ENCODE results near the gene CACNA1C. TPM values are rescaled to one million over a fixed set of nuclear protein-coding genes. Genes with fewer than 3 reads are reported as not detected.

CACNA1C gene
- total RNA-seq, 5 donors from 2014 or later (not counting 1 experiment from before 2014, with no cell fraction given), result 0.10 to 0.26 (median 0.16) TPM

DNA sequence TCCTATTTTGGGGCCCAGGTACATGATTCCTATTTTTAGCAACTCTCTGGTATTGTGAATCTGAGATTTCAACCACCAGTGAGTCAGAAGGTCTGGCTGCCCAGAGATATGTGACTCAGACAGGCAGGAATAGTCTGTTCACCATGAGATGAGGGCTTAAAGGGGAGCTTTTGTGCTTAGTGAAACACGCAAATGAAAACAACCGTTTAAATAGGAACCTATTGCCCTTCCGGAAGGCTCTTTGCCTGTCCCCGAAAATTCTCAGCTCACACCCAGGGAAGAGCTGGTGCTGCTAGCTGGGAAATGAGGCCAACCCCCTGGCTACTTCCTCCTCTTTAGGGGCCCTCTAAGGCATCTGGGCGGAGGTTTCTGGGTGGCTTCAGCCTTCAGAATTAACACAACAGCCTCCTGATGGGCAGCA lies 283.6 kb downstream of the CACNA1C start:
- Histone ChIP-seq H3K27ac (ENCODE audit: low read length) (no peak overlapping the region), H3K36me3 (ENCODE audit: control insufficient read depth in 2 of 2, extremely low read depth in 1 of 2, insufficient read depth in 1 of 2, low read length in 1 of 2) (no peaks in the 10 kb centered on the region), H3K4me1 (ENCODE audit: control insufficient read depth in 1 of 2, extremely low read depth in 1 of 2, insufficient read depth in 2 of 2, low read length in 2 of 2) (no peaks in the 10 kb centered on the region), H3K9me3 (no peaks in the 10 kb centered on the region), H3K27me3 (replicated peaks in 1 of 2; ENCODE audit: control insufficient read depth in 2 of 2, extremely low read depth in 1 of 2, insufficient read depth in 2 of 2, low read length in 1 of 2) (peaks cover 0 to 11% of the 10 kb centered on the region in 2 experiments), H3K4me3 (ENCODE audit: control insufficient read depth in 1 of 2, extremely low read depth in 1 of 2, low read length in 1 of 2) (no peak overlapping the region)
- ChIA-PET POLR2A (no interaction called here), CTCF (no interaction called here)
- no peak overlapping the region for H3K27ac Mint-ChIP-seq
- no peaks in the 10 kb centered on the region for H3K9me3 Mint-ChIP-seq
- peaks cover 0 to 11% of the 10 kb centered on the region in 2 donors for H3K27me3 Mint-ChIP-seq
- no peaks in the 10 kb centered on the region for H3K4me1 Mint-ChIP-seq
- DNase-seq (no peak), ATAC-seq (replicated peaks in 1 of 4) (no peak)
- WGBS (ENCODE audit: insufficient coverage), result no CpG with 5 or more reads among the region's 5 CpGs
- H3K4me3 Mint-ChIP-seq, result no peak overlapping the region
- no peaks in the 10 kb centered on the region for H3K36me3 Mint-ChIP-seq

DNA sequence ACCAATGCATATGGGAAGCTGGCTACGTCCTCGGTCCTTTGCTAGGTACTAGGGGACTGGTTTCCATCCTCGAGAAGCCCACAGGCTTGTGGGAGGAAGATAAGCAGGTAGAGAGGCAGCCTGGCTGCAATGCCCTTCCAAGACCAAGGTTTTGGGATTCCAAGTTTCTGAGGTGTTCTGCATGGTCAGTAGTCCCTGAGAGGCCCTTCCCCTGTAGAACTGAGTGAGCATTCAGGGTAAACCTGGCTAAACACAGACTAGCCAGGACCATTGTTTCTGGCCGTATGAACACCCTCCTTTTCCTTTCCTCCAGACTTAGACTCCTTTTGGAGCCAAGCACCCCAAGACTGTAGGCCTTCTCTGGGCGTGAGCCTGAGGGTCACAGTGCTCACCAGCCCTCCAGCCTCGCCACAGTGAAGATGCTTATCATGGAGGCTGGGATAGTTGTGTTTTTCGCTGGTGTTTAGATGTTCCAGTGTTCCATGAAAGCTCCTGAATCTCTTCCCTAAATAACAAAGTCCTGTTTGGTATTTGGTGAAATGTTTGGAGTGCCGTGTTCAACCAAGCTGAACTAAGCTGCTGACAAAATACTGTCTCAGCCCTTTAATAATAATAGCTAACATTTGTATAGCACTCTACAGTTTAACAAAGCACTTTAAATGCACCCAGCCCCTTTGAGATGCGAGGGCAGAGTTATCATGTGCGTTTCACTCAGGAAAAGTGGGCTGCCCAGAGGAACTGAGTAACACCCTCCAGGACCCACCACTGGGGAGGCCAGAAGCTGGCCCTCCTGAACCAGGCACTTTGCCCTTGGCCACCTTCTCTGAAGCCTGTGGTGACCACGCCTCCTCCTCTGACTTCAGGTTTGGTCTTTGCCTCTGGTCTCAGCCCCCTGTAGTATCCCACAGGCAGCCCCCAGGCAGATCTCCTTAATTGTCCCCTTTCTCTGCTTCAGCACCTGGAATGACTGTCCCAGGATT lies 284.5 kb downstream of the CACNA1C start:
- Histone ChIP-seq H3K4me3 (ENCODE audit: control insufficient read depth in 1 of 2, extremely low read depth in 1 of 2, low read length in 1 of 2) (no peak overlapping the region), H3K9me3 (no peaks in the 10 kb centered on the region), H3K36me3 (ENCODE audit: control insufficient read depth in 2 of 2, extremely low read depth in 1 of 2, insufficient read depth in 1 of 2, low read length in 1 of 2) (no peaks in the 10 kb centered on the region), H3K4me1 (ENCODE audit: control insufficient read depth in 1 of 2, extremely low read depth in 1 of 2, insufficient read depth in 2 of 2, low read length in 2 of 2) (no peaks in the 10 kb centered on the region), H3K27me3 (replicated peaks in 1 of 2; ENCODE audit: control insufficient read depth in 2 of 2, extremely low read depth in 1 of 2, insufficient read depth in 2 of 2, low read length in 1 of 2) (peaks cover 0 to 11% of the 10 kb centered on the region in 2 experiments), H3K27ac (ENCODE audit: low read length) (no peak overlapping the region)
- POLR2A ChIA-PET, result no interaction called here
- H3K9me3 Mint-ChIP-seq, result no peaks in the 10 kb centered on the region
- CTCF ChIA-PET, result no interaction called here
- no peak overlapping the region for H3K4me3 Mint-ChIP-seq
- H3K27me3 Mint-ChIP-seq, result peaks cover 0 to 12% of the 10 kb centered on the region in 2 donors
- no peaks in the 10 kb centered on the region for H3K36me3 Mint-ChIP-seq
- no peak for ATAC-seq (replicated peaks in 1 of 4)
- H3K4me1 Mint-ChIP-seq, result no peaks in the 10 kb centered on the region
- WGBS (ENCODE audit: insufficient coverage), result 80% methylated on average over 4 of the region's 11 CpGs
- H3K27ac Mint-ChIP-seq, result no peak overlapping the region
- no peak for DNase-seq

DNA sequence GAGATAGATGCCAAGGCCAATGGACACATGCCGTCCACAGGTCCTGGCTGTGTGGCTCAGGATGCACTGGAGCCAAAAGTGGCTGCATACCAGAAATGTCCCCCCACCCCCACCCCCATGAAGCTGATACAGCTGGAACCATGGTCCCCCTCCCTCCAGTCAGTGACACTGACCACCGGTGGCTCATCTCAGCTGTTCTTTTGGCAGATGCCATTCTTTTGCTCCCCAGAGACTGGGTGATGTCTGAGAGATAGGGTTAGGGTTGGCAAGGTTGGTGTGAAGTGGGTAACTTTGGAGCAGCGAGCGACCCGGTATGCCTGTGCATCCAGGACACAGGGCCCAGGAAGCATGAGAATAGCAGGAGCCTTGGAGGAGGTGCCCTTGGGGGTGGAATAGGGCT lies 285.6 kb downstream of the CACNA1C start:
- no peaks in the 10 kb centered on the region for H3K4me1 ChIP-seq (ENCODE audit: control insufficient read depth in 1 of 2, extremely low read depth in 1 of 2, insufficient read depth in 2 of 2, low read length in 2 of 2)

DNA sequence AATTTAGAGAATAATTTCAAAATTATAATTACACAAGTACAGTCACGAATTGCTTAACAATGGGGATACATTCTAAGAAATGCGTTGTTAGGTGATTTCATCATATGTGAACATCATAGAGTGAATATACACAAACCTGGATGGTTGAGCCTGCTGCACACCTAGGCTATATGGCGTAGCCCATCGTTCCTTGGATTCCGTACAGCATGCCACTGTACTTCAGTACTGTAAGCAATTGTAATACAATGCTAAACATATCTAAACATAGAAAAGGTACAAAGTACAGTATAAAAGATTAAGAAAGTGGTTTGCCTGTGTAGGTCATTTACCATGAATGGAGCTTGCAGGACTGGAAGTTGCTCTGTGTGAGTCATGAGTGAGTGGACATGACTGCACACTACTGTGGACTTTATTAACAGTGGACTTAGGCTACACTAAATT lies 286.2 kb downstream of the CACNA1C start:
- Histone ChIP-seq H3K9me3 (no peaks in the 10 kb centered on the region), H3K4me1 (ENCODE audit: control insufficient read depth in 1 of 2, extremely low read depth in 1 of 2, insufficient read depth in 2 of 2, low read length in 2 of 2) (no peaks in the 10 kb centered on the region), H3K4me3 (ENCODE audit: control insufficient read depth in 1 of 2, extremely low read depth in 1 of 2, low read length in 1 of 2) (no peak overlapping the region), H3K27me3 (replicated peaks in 1 of 2; ENCODE audit: control insufficient read depth in 2 of 2, extremely low read depth in 1 of 2, insufficient read depth in 2 of 2, low read length in 1 of 2) (peaks cover 0 to 11% of the 10 kb centered on the region in 2 experiments), H3K36me3 (ENCODE audit: control insufficient read depth in 2 of 2, extremely low read depth in 1 of 2, insufficient read depth in 1 of 2, low read length in 1 of 2) (no peaks in the 10 kb centered on the region), H3K27ac (ENCODE audit: low read length) (no peak overlapping the region)
- POLR2A ChIA-PET, result no interaction called here
- no CpG with 5 or more reads among the region's 5 CpGs for WGBS (ENCODE audit: insufficient coverage)
- Mint-ChIP-seq H3K9me3 (no peaks in the 10 kb centered on the region), H3K27me3 (peaks cover 0 to 12% of the 10 kb centered on the region in 2 donors), H3K27ac (no peak overlapping the region), H3K4me3 (no peak overlapping the region), H3K36me3 (no peaks in the 10 kb centered on the region), H3K4me1 (no peaks in the 10 kb centered on the region)
- CTCF ChIA-PET, result no interaction called here
- ATAC-seq (replicated peaks in 1 of 4) (no peak), DNase-seq (no peak)

More for the DNA sequence above, 285.6 kb downstream of the CACNA1C start:
- Mint-ChIP-seq H3K9me3 (no peaks in the 10 kb centered on the region), H3K4me3 (no peak overlapping the region), H3K36me3 (no peaks in the 10 kb centered on the region), H3K27me3 (peaks cover 0 to 12% of the 10 kb centered on the region in 2 donors), H3K27ac (no peak overlapping the region), H3K4me1 (no peaks in the 10 kb centered on the region)
- 83% methylated on average over 1 of the region's 5 CpGs for WGBS (ENCODE audit: insufficient coverage)
- H3K27ac ChIP-seq (ENCODE audit: low read length), result no peak overlapping the region
- no peak overlapping the region for H3K4me3 ChIP-seq (ENCODE audit: control insufficient read depth in 1 of 2, extremely low read depth in 1 of 2, low read length in 1 of 2)
- no peaks in the 10 kb centered on the region for H3K36me3 ChIP-seq (ENCODE audit: control insufficient read depth in 2 of 2, extremely low read depth in 1 of 2, insufficient read depth in 1 of 2, low read length in 1 of 2)
- ChIA-PET POLR2A (no interaction called here), CTCF (no interaction called here)
- H3K27me3 ChIP-seq (replicated peaks in 1 of 2; ENCODE audit: control insufficient read depth in 2 of 2, extremely low read depth in 1 of 2, insufficient read depth in 2 of 2, low read length in 1 of 2), result peaks cover 0 to 11% of the 10 kb centered on the region in 2 experiments
- DNase-seq (no peak), ATAC-seq (replicated peaks in 1 of 4) (no peak)
- H3K9me3 ChIP-seq, result no peaks in the 10 kb centered on the region

DNA sequence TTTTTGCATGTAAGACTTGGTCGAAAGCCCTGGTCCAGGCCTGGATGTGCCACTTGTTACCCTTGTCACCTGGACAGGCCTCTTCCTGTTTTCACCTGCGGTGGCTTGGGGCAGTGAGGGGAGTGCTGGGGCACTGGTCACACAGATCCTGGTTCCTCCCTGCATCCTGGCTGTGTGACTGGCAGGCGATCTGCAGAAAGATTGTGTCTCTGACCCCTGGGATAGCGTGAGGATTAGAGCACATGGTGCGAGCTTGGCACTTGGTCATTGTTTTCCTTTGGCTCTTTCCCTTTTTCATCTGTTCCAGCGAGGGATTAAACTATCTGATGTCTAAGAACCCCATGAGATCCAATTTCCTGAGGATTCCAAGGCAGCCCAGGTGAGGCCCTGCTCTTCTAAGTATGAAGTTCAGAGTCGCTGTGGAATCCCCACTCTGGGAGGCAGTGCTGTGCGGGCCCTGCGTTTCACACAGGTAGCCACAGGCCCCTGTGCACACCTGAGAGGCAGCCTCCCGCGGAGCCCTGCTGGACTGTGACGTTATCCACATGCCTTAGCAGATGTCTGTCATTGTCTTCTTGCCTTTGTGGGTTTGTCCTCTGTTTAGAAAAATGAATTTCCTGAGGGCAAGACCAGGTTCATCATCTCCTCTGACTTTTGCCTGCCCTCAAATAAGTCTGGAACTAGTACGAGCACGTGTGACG lies 288.4 kb downstream of the CACNA1C start:
- Histone ChIP-seq H3K4me1 (ENCODE audit: control insufficient read depth in 1 of 2, extremely low read depth in 1 of 2, insufficient read depth in 2 of 2, low read length in 2 of 2) (no peaks in the 10 kb centered on the region), H3K36me3 (ENCODE audit: control insufficient read depth in 2 of 2, extremely low read depth in 1 of 2, insufficient read depth in 1 of 2, low read length in 1 of 2) (no peaks in the 10 kb centered on the region), H3K9me3 (no peaks in the 10 kb centered on the region), H3K27me3 (replicated peaks in 1 of 2; ENCODE audit: control insufficient read depth in 2 of 2, extremely low read depth in 1 of 2, insufficient read depth in 2 of 2, low read length in 1 of 2) (peaks cover 0 to 13% of the 10 kb centered on the region in 2 experiments), H3K4me3 (ENCODE audit: control insufficient read depth in 1 of 2, extremely low read depth in 1 of 2, low read length in 1 of 2) (no peak overlapping the region), H3K27ac (ENCODE audit: low read length) (no peak overlapping the region)
- H3K9me3 Mint-ChIP-seq, result no peaks in the 10 kb centered on the region
- no peak for ATAC-seq (replicated peaks in 1 of 4)
- 83% methylated on average over 11 of the region's 15 CpGs for WGBS (ENCODE audit: insufficient coverage)
- H3K4me1 Mint-ChIP-seq, result no peaks in the 10 kb centered on the region
- ChIA-PET POLR2A (no interaction called here), CTCF (no interaction called here)
- DNase-seq, result no peak
- H3K27me3 Mint-ChIP-seq, result peaks cover 0 to 7% of the 10 kb centered on the region in 2 donors
- no peak overlapping the region for H3K4me3 Mint-ChIP-seq
- H3K36me3 Mint-ChIP-seq, result no peaks in the 10 kb centered on the region
- no peak overlapping the region for H3K27ac Mint-ChIP-seq

DNA sequence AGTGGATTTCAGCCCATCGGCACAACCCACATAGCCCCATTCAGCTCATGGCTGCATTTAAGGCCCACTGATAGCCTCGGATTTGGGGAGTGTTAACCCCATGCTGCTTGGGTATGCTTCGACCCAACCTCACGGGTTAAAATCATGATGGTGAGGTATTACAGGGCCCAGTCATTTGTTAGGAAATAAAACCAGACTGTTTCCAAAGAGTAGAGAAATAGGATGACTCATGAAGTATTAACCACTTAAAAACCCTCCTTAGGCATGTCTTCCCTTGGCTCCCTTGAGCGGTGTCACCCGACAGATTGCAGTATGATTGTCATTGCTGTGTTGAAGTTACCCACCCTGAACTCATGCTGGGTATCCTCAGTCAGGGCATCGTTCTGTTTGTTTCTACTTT lies 289.1 kb downstream of the CACNA1C start:
- Mint-ChIP-seq H3K4me1 (no peaks in the 10 kb centered on the region), H3K27ac (no peak overlapping the region), H3K9me3 (no peaks in the 10 kb centered on the region), H3K27me3 (peaks cover 0 to 5% of the 10 kb centered on the region in 2 donors), H3K4me3 (no peak overlapping the region), H3K36me3 (no peaks in the 10 kb centered on the region)
- H3K4me1 ChIP-seq (ENCODE audit: control insufficient read depth in 1 of 2, extremely low read depth in 1 of 2, insufficient read depth in 2 of 2, low read length in 2 of 2), result no peaks in the 10 kb centered on the region
- no peak for ATAC-seq (replicated peaks in 1 of 4)
- no peak for DNase-seq
- no peaks in the 10 kb centered on the region for H3K36me3 ChIP-seq (ENCODE audit: control insufficient read depth in 2 of 2, extremely low read depth in 1 of 2, insufficient read depth in 1 of 2, low read length in 1 of 2)
- H3K27me3 ChIP-seq (replicated peaks in 1 of 2; ENCODE audit: control insufficient read depth in 2 of 2, extremely low read depth in 1 of 2, insufficient read depth in 2 of 2, low read length in 1 of 2), result peaks cover 0 to 9% of the 10 kb centered on the region in 2 experiments
- no peak overlapping the region for H3K27ac ChIP-seq (ENCODE audit: low read length)
- ChIA-PET POLR2A (no interaction called here), CTCF (no interaction called here)
- H3K9me3 ChIP-seq, result no peaks in the 10 kb centered on the region
- WGBS (ENCODE audit: insufficient coverage), result no CpG with 5 or more reads among the region's 7 CpGs
- no peak overlapping the region for H3K4me3 ChIP-seq (ENCODE audit: control insufficient read depth in 1 of 2, extremely low read depth in 1 of 2, low read length in 1 of 2)

Measured in T-cell (primary cell).